Panc1 (cell line): Measurements from ENCODE around the gene GFPT2. TPM values are rescaled to one million over a fixed set of nuclear protein-coding genes. Genes with fewer than 3 reads are reported as not detected.

Experiments
- ATAC-seq: fragments of 200-7000 bp; cut with Tn5 transposase; 2 replicates; pipeline ENCODE4 v1.9.1; 2020; ENCODE audit warnings: mild to moderate bottlenecking, moderate library complexity
- BruUV-seq: library from RNA; stranded (reverse); fragments of 400-500 nt; replicated peaks from 2 replicates; lab custom pipeline; 2021; lab: Mats Ljungman, UMichigan
- CTCF ChIA-PET: fragments of 300-600 bp; sonication (Branson Sonifier 250); formaldehyde crosslinking; loops from one replicate; lab custom pipeline; 2022; ENCODE audit warnings: antibody characterized with exemption; lab: Charles Lee
- POLR2A ChIA-PET: fragments of 300-600 bp; sonication (Branson Sonifier 250); formaldehyde crosslinking; loops from one replicate; lab custom pipeline; 2022; ENCODE audit warnings: antibody characterized with exemption; lab: Charles Lee
- DNase-seq: peaks from one replicate; pipeline ENCODE4 v3.0.0-alpha.2; 2010; ENCODE audit warnings: low read depth, low spot score
- H3K27ac ChIP-seq: 2 replicates; pipeline ENCODE4 v1.5.1; 2011; ENCODE audit warnings: mild to moderate bottlenecking, low read length, inconsistent platforms
- H3K27me3 ChIP-seq: fragments of 200-500 bp; sonication (Bioruptor generic); 2 replicates; pipeline ENCODE4 v1.6.0; 2014; ENCODE audit warnings: low read length, inconsistent platforms; ENCODE audit not compliant: control insufficient read depth, insufficient read depth
- H3K36me3 ChIP-seq: fragments of 200-500 bp; sonication (Bioruptor generic); 2 replicates; pipeline ENCODE4 v1.5.1; 2014; ENCODE audit warnings: inconsistent platforms, mild to moderate bottlenecking, low read length, moderate library complexity; ENCODE audit not compliant: control insufficient read depth, insufficient read depth
- H3K4me1 ChIP-seq: 2 replicates; pipeline ENCODE4 v1.5.1; 2011; ENCODE audit warnings: inconsistent platforms, mild to moderate bottlenecking, low read length, moderate library complexity; ENCODE audit not compliant: control insufficient read depth, insufficient read depth
- H3K4me3 ChIP-seq, 2 experiments: 2 replicates each; pipeline ENCODE4 v1.5.1; 2011 to 2012; ENCODE audit warnings: low read depth in 2 of 2, low read length in 2 of 2, mild to moderate bottlenecking in 2 of 2, inconsistent platforms in 1 of 2, moderate library complexity in 1 of 2
- H3K9me3 ChIP-seq: fragments of 200-500 bp; sonication (Bioruptor generic); 2 replicates; pipeline ENCODE4 v1.5.1; 2014; ENCODE audit warnings: low read depth, mild to moderate bottlenecking, inconsistent platforms, low read length, moderate library complexity; ENCODE audit not compliant: control insufficient read depth, insufficient read depth
- POLR2AphosphoS5 ChIP-seq: IDR thresholded peaks from 2 replicates; pipeline ENCODE4 v1.6.1; 2012; ENCODE audit warnings: mild to moderate bottlenecking, low read depth, low read length, moderate library complexity
- SIN3A ChIP-seq: IDR thresholded peaks from 2 replicates; pipeline ENCODE4 v1.6.1; 2012; ENCODE audit warnings: low read depth, mild to moderate bottlenecking, low read length, moderate library complexity, borderline replicate concordance; ENCODE audit not compliant: insufficient read depth
- TCF7L2 ChIP-seq: IDR thresholded peaks from 2 replicates; pipeline ENCODE4 v1.6.1; 2011; ENCODE audit warnings: mild to moderate bottlenecking, low read depth, low read length, inconsistent platforms
- in situ Hi-C: cut with HindIII; loops from 2 replicates; pipeline ENCODE4 v1.10.0; 2016; ENCODE audit warnings: low sequenced_read_pairs, low pct_unique_long_range_greater_than_20kb
- intact Hi-C: fragments of 100-400 bp; cut with micrococcal nuclease; formaldehyde crosslinking; loops from one replicate; pipeline ENCODE4 v1.10.0; 2022; ENCODE audit not compliant: unreplicated experiment
- total RNA-seq: library from RNA; stranded (reverse); gene quantifications from one replicate; pipeline ENCODE4 v1.2.1, GENCODE V29; 2021; ENCODE audit not compliant: unreplicated experiment
- TF ChIP-seq, protein P1 (sequence below): fragments of 450-650 bp; IDR thresholded peaks from 2 replicates; pipeline ENCODE4 v1.5.1; 2017; ENCODE audit warnings: mild to moderate bottlenecking
- TF ChIP-seq, protein P2 (sequence below), 2 experiments: IDR thresholded peaks; 2 replicates each; pipeline ENCODE4 v1.6.1; 2011 to 2012; ENCODE audit warnings: low read depth in 2 of 2, control low read depth in 1 of 2, low read length in 1 of 2, mild to moderate bottlenecking in 1 of 2, moderate library complexity in 1 of 2; ENCODE audit not compliant: insufficient read depth in 1 of 2

The GFPT2 gene
- total RNA-seq, 1 experiment from 2014 or later, result 2.1 TPM

DNA sequence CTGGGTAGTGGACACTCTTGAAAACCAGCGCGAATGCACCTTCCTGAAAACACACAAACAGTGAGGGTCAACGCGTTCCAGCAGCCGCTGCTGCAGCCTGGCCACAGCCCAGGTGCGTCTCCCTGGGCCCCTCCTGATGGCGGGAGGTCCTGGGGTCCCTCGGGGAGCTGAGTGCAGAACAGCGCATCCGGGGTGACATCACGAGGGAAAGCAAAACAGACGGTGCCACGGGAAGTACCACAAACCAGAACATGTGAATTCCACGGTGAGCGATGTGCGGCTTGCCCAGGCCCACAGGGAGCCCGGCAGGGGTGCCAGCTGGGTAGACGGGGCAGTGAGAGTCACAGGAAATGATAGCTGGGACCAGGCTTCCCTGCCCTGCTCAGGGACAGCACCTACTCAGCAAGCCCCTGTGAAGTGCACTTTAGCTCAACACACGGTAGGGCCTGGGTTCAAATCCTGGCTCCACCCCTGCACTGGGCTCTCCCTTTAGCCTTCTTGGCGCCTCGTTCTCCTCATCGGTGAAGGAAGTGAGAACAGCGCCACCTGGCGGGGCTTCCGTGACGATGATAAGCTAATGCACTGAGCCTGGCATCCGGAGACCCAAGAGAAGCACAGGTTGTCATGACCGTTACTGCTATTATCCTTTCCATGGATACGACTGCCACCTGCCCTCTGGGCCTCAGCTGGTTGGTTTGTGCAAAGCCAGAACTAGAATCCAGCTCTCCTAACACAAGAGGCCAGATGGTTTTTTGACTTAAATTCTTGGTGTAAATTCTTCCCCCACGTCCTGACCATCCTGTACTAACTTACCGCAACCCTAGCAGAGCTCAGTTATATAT, 24.6 kb downstream of the GFPT2 start:
- no TSS peak for BruUV-seq
- in situ Hi-C loops, result no loop called here
- POLR2A ChIA-PET, result interaction anchor here (0.5 to 0.6 kb wide), 2 partner anchors 9 to 26 kb away, joined by 4 to 7 read pairs; no protein-coding TSS in a partner anchor

DNA sequence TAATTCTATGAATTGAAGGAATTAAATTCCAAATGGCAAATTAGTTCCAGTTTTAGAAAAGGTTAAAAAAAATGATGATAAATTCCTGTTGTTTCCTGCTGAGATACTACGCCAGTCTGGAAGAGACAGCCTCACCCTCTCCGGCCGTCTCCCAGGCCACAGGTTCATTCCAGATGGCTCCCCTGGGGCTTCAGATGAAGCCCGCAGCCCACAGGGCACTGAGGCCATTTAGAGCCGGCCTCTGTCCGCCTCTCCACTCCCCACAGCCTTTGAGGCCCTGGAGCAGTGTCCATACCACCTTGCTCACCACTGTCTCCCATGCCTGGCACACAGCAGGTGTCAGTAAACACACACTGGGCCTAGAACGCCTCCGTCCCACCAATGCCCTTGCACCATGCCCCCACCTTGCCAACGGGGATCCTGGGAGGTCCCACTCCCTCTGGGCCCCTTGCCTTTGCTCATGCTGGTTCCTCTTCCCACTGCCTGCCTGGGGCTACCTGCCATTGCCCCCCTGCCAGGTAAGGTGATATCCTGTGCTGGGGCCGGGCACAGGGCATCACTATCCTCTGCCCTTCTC, 26.1 kb downstream of the GFPT2 start:
- no peaks in the 10 kb centered on the region for H3K27me3 ChIP-seq
- peaks cover 3% of the 10 kb centered on the region for H3K4me1 ChIP-seq
- BruUV-seq, result no TSS peak
- in situ Hi-C loops (no loop called here), intact Hi-C loops (loop anchor here (5.0 to 10.0 kb wide), 2 partner anchors 35 to 122 kb away; partner anchors contain the start of genes MAPK9 and RASGEF1C)
- no peak for ATAC-seq
- no peak for DNase-seq
- H3K27ac ChIP-seq, result no peak overlapping the region
- H3K9me3 ChIP-seq, result no peaks in the 10 kb centered on the region
- H3K36me3 ChIP-seq, result no peaks in the 10 kb centered on the region
- POLR2A ChIA-PET, result no interaction called here
- H3K4me3 ChIP-seq, result no peak overlapping the region
- CTCF ChIA-PET, result interaction anchor here (0.7 kb wide), 1 partner anchor 34 kb away, joined by 3 read pairs; no protein-coding TSS in a partner anchor
- TF ChIP-seq POLR2AphosphoS5 (no peak), SIN3A (no peak)
- TF ChIP-seq, protein P1, sequence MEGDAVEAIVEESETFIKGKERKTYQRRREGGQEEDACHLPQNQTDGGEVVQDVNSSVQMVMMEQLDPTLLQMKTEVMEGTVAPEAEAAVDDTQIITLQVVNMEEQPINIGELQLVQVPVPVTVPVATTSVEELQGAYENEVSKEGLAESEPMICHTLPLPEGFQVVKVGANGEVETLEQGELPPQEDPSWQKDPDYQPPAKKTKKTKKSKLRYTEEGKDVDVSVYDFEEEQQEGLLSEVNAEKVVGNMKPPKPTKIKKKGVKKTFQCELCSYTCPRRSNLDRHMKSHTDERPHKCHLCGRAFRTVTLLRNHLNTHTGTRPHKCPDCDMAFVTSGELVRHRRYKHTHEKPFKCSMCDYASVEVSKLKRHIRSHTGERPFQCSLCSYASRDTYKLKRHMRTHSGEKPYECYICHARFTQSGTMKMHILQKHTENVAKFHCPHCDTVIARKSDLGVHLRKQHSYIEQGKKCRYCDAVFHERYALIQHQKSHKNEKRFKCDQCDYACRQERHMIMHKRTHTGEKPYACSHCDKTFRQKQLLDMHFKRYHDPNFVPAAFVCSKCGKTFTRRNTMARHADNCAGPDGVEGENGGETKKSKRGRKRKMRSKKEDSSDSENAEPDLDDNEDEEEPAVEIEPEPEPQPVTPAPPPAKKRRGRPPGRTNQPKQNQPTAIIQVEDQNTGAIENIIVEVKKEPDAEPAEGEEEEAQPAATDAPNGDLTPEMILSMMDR, result no peak
- TF ChIP-seq, protein P2, sequence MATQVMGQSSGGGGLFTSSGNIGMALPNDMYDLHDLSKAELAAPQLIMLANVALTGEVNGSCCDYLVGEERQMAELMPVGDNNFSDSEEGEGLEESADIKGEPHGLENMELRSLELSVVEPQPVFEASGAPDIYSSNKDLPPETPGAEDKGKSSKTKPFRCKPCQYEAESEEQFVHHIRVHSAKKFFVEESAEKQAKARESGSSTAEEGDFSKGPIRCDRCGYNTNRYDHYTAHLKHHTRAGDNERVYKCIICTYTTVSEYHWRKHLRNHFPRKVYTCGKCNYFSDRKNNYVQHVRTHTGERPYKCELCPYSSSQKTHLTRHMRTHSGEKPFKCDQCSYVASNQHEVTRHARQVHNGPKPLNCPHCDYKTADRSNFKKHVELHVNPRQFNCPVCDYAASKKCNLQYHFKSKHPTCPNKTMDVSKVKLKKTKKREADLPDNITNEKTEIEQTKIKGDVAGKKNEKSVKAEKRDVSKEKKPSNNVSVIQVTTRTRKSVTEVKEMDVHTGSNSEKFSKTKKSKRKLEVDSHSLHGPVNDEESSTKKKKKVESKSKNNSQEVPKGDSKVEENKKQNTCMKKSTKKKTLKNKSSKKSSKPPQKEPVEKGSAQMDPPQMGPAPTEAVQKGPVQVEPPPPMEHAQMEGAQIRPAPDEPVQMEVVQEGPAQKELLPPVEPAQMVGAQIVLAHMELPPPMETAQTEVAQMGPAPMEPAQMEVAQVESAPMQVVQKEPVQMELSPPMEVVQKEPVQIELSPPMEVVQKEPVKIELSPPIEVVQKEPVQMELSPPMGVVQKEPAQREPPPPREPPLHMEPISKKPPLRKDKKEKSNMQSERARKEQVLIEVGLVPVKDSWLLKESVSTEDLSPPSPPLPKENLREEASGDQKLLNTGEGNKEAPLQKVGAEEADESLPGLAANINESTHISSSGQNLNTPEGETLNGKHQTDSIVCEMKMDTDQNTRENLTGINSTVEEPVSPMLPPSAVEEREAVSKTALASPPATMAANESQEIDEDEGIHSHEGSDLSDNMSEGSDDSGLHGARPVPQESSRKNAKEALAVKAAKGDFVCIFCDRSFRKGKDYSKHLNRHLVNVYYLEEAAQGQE (IDR thresholded peaks at IDR 0.05; ENCODE audit: insufficient read depth in 1 of 2, low read depth in 2 of 2, low read length in 1 of 2), result no peak

More for the DNA sequence above, 24.6 kb downstream of the GFPT2 start:
- Histone ChIP-seq H3K27me3 (no peaks in the 10 kb centered on the region), H3K9me3 (no peaks in the 10 kb centered on the region), H3K4me1 (peaks cover 3% of the 10 kb centered on the region), H3K27ac (no peak overlapping the region), H3K4me3 (no peak overlapping the region), H3K36me3 (no peaks in the 10 kb centered on the region)
- ATAC-seq (peak; percentile 97), DNase-seq (peak; percentile 63)
- intact Hi-C loops, result loop anchor here (5.0 to 10.0 kb wide), 2 partner anchors 36 to 124 kb away; partner anchors contain the start of genes MAPK9 and RASGEF1C
- CTCF ChIA-PET, result interaction anchor here (0.5 to 2.1 kb wide), 10 partner anchors 9 to 212 kb away, joined by 3 to 18 read pairs (median 3); no protein-coding TSS in a partner anchor
- TF ChIP-seq, protein P1, result peak; percentile 90
- TF ChIP-seq, protein P2 (IDR thresholded peaks at IDR 0.05; ENCODE audit: insufficient read depth in 1 of 2, low read depth in 2 of 2, low read length in 1 of 2), result no peak
- TF ChIP-seq TCF7L2 (no peak), POLR2AphosphoS5 (no peak), SIN3A (no peak)
